Stimulated activated CD4-positive, alpha-beta T cell treated with anti-CD3 and anti-CD28 coated beads, Interleukin-1b, Interleukin-23, amount 100 ng/mL, for 24 hours (primary cell): ENCODE measurements around the gene IL6.
"Not testable (repeated sequence)": the region's sequence is repeated elsewhere in the genome, so short reads cannot be mapped to it uniquely, and the experiment has no call there.

Experiments
- DNase-seq, 4 experiments: peaks; one replicate each; pipeline ENCODE4 v3.0.0-alpha.2; 2020; ENCODE audit warnings: low read depth in 4 of 4, low spot score in 1 of 4

The IL6 gene

GRCh38 chr7:22726907-22727713, at the start of gene IL6:
TSS of gene IL6 (plus strand) at chr7:22727200. CDS start at chr7:22727263, 63 bp downstream.
- DNase-seq = peak in 1 of 4 experiments; percentile 6

DNA sequence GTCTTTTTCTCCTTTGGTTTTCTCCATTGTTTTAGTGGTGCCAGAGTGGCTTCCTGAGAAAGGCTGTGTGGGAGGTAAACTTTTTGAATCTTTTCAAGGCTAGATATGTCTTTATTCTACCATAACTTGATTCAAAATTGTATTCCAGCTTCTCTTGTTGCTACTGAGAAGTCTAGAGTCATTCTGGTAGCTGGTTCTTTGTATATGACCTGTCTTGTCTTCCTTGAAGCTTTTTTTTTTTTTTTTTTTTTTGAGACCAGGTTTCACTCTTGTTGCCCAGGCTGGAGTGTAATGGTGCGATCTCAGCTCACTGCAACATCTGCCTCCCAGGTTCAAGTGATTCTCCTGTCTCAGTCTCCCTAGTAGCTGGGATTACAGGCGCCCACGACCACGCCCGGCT, 49.7 kb upstream of the IL6 start:
- DNase-seq = not testable (repeated sequence)

DNA sequence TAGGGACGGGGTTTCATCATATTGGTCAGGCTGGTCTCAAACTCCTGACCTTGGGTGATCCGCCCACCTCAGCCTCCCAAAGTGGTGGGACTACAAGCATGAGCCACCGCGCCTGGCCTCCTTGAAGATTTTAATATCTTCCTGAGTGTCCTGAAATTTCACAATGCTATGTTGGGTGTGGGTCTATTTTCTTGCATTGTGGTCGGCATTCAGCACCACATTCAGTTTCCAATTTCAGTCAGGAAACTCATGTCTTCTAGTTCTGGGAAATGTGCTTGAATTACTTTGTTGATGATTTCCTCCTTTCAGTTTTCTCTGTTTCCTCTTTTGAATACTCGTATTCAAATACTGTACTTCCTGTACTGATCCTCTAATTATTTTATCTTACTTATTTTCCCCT, 49.3 kb upstream of the IL6 start:
- DNase-seq = no peak

DNA sequence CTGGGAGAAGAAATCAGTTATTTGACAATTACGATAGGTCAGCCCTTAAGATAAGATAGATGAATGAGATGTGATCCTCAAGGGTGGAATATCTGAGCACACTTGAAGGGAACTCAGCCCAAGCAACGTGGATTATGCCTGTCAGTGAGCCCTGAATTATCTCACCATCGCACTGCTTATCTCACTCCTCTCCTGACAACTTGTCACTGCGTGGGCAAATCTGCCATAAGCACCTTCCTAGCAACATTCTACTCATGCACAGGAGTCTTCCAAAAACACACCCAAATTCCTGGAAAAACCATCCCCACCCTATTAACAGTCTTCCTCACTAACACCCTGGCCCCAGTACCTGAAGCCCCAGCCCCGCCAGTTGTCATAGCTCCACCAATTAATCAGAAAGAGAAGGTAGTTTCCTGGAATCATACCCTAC, 46.5 kb upstream of the IL6 start:
- DNase-seq = no peak

GRCh38 chr7:22681312-22681711, 45.7 kb upstream of the IL6 start:
- DNase-seq = no peak

GRCh38 chr7:22681852-22682657, 44.9 kb upstream of the IL6 start:
- DNase-seq = no peak

GRCh38 chr7:22683379-22683778, 43.6 kb upstream of the IL6 start:
- DNase-seq = no peak

DNA sequence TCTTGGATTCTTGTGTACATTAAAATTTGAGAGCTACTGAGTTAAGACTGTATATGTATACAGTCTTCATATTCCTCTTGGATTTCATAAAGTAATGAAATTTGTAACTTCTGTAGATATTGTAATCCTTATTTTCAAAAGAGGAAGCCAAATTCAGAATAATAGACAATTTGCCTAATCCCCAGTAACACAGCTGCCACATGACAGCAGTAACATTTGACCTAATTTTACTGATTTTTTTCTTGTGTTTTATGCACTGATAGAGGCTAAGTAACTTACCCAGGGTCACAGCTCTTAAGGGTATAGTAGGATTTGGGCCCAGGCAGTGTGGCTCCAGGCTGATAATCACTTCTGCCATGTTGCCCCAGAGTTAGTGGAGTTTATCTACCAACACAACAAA, 40.4 kb upstream of the IL6 start:
- DNase-seq = no peak

DNA sequence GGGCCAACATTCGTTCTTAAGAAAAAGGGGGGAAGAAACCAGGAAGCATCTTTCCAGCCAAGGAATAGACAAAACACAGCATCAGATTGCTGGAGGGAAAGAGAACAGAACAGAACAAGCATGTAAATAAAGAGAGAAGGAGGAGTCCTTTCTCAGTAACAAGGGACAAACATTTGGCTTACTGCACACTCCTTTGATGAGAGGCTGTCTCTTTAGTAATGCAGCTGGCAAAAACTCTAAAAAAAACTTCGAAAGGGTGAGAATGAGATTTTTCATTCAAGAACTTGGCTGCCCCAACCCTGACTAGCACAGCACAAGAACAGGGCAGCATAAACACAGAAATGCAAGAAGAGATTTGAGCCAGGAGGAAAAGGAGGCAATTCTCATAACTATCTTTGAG, 38.9 kb upstream of the IL6 start:
- no peak for DNase-seq

DNA sequence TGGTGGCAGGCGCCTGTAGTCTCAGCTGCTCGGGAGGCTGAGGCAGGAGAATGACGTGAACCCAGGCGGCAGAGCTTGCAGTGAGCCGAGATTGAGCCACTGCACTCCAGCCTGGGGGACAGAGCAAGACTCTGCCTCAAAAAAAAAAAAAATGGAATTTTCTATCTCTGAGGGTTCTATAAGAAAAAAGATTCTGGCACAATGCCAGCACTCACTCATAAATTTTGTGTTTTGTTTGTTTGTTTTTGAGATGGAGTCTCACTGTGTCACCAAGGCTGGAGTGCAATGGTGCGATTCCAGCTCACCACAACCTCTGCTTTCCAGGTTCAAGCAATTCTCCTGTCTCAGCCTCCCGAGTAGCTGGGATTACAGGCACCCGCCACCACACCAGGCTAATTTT, 38.1 kb upstream of the IL6 start:
- not testable (repeated sequence) for DNase-seq

DNA sequence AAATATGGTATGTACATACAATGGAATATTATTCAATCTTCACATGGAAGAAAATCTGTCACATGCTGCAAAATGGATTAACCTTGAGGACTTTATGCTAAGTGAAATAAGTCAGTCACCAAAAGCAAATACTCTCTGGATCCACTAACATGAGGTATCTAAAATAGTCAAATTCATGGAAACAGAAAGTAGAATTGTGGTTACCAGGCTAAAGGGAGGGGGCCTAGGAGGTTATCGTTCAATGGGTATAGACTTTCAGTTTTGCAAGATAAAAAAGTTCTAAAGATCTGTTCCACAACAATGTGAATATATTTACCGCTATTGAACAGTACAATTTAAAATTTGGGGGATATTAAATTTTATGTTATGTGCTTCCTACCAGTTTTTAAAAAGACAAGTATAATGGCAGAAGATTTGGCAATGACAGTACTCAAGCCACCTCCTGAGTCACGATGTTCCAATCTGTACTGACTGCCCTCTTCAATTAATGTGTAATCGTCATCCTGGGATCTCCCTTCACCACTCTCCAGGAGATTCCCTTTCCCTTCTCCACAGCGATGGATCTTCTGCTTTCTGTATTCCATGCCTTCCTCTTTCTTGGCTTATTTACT, 32.3 kb upstream of the IL6 start:
- DNase-seq = no peak

DNA sequence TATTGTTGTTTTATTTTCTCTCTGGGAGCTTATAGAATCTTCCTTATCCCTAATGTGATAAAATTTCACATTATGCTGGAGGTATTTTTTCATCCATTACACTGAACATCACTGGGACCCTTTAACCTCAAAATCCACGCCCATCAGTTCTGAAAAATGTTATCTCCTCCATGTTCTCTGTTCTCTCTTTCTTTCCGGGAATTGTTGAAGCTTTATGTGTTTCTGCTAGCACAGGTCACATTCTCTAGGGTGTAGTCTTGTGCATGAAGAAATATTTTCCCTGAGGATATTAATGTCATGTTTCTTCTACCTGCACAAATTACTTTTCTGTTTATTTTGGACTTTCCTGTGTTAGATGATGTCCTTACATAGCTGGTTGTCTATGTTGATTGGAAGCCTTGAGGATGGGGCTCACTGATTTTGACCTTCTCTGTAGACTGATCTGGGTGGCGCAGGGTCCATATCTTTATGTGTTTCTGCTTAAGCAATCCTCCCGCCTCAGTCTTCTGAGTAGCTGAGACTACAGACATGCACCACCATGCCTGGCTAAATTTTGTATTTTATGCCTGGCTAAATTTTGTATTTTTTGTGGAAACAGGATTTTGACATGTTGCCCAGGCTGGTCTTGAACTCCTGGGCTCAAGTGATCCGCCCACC, 31.4 kb upstream of the IL6 start:
- DNase-seq = no peak

- DNase-seq = no peak
These were observed 30.3 kb upstream of the IL6 start for GRCh38 chr7:22696541-22697228.

- DNase-seq = no peak
These were observed 29.6 kb upstream of the IL6 start for GRCh38 chr7:22697322-22697859.

DNA sequence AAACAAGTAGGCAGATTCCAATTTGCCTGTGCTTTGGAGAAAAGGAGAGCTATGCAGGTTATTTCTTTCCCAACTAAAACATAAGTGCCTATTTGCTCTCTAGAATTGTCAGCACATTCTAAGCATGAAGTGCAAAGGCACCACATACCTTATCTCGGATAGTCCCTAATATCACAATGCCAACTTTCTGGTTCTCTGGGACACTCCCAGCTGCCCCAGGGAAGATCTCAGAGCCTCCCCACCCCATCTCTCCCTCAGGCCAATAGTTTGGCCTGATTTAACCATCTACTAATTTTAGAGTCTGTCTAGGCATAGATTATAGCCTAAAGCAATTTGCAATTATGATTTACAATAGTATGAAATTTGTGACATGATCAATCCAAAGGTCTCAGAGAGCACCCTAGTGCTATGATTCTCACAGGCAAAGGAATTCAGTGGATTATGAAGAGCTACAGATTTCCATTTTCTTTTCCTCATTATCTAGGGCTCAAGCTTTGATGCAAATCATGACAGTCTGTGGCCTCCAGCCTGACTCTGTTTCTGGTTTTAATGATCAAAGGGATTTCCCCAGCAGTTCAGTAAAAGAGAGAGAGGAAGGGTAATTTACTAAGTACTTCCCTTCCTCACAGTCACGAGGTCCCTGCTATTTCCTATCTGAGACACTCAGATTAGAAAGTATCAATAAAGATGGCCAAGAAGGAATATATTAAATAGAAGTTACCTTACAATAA, 29.0 kb upstream of the IL6 start:
- no peak for DNase-seq

- DNase-seq = no peak
These were observed 28.2 kb upstream of the IL6 start for GRCh38 chr7:22698767-22699166.

GRCh38 chr7:22700559-22701002, 26.4 kb upstream of the IL6 start:
- DNase-seq = no peak

- no peak for DNase-seq
These were observed 24.5 kb upstream of the IL6 start for GRCh38 chr7:22702516-22702915.

DNA sequence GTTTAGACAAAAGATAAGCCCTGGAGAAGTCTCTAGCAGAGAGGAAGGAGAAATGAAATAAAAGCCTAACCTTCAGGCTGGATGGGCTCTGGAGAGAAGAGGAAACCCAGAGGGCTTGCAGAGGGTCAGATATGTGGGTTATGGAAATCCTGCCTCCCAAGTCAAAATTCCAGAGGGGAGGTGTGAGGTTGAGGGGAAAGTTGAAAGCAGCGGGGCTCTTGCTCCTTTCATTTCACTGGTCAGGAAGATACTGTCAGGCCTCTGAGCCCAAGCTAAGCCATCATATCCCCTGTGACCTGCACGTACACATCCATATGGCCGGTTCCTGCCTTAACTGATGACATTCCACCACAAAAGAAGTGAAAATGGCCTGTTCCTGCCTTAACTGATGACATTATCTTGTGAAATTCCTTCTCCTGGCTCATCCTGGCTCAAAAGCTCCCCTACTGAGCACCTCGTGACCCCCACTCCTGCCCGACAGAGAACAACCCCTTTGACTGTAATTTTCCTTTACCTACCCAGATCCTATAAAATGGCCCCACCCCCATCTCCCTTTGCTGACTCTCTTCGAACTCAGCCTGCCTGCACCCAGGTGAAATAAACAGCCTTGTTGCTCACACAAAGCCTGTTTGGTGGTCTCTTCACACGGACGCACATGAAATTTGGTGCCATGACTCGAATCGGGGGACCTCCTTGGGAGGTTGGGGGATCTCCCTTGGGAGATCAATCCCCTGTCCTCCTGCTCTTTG, 23.7 kb upstream of the IL6 start:
- DNase-seq = not testable (repeated sequence)
